HEK293 (cell line): ENCODE data around the gene FUOM.

ENCODE experiments used
- ATF2 ChIP-seq: fragments of 450-650 bp; formaldehyde crosslinking; IDR thresholded peaks from 2 replicates; pipeline ENCODE4 v1.5.1; 2016; ENCODE audit warnings: missing biosample characterization, missing genetic modification characterization, low read depth
- BCL11A ChIP-seq: fragments of 450-650 bp; formaldehyde crosslinking; IDR thresholded peaks from 2 replicates; pipeline ENCODE4 v1.5.1; 2016; ENCODE audit warnings: low read depth, missing biosample characterization, missing genetic modification characterization
- FEZF1 ChIP-seq: fragments of 450-650 bp; formaldehyde crosslinking; IDR thresholded peaks from 2 replicates; pipeline ENCODE4 v1.5.1; 2016; ENCODE audit warnings: missing biosample characterization, missing genetic modification characterization
- HIC1 ChIP-seq: fragments of 450-650 bp; formaldehyde crosslinking; IDR thresholded peaks from 2 replicates; pipeline ENCODE4 v1.5.1; 2016; ENCODE audit warnings: missing biosample characterization, missing genetic modification characterization
- IKZF3 ChIP-seq: fragments of 450-650 bp; IDR thresholded peaks from 2 replicates; pipeline ENCODE4 v1.5.0; 2018; ENCODE audit warnings: missing biosample characterization, mild to moderate bottlenecking, missing genetic modification characterization, moderate library complexity
- INSM2 ChIP-seq: fragments of 450-650 bp; formaldehyde crosslinking; IDR thresholded peaks from 2 replicates; pipeline ENCODE4 v1.5.1; 2016; ENCODE audit warnings: missing biosample characterization, missing genetic modification characterization
- REST ChIP-seq: fragments of 450-650 bp; formaldehyde crosslinking; IDR thresholded peaks from 2 replicates; pipeline ENCODE4 v1.5.1; 2016; ENCODE audit warnings: missing biosample characterization, missing genetic modification characterization
- WT1 ChIP-seq: fragments of 450-650 bp; formaldehyde crosslinking; IDR thresholded peaks from 2 replicates; pipeline ENCODE4 v1.5.1; 2016; ENCODE audit warnings: missing biosample characterization, missing genetic modification characterization
- ZBTB21 ChIP-seq: fragments of 450-650 bp; formaldehyde crosslinking; IDR thresholded peaks from 2 replicates; pipeline ENCODE4 v1.5.1; 2017; ENCODE audit warnings: missing biosample characterization, missing genetic modification characterization
- ZBTB48 ChIP-seq: fragments of 450-650 bp; formaldehyde crosslinking; IDR thresholded peaks from 2 replicates; pipeline ENCODE4 v1.5.1; 2016; ENCODE audit warnings: missing biosample characterization, missing genetic modification characterization
- ZBTB8A ChIP-seq: fragments of 450-650 bp; formaldehyde crosslinking; IDR thresholded peaks from 2 replicates; pipeline ENCODE4 v1.5.1; 2016; ENCODE audit warnings: missing biosample characterization, missing genetic modification characterization
- ZEB2 ChIP-seq: fragments of 450-650 bp; formaldehyde crosslinking; IDR thresholded peaks from 2 replicates; pipeline ENCODE4 v1.5.1; 2016; ENCODE audit warnings: missing biosample characterization, missing genetic modification characterization
- ZNF18 ChIP-seq: fragments of 450-650 bp; formaldehyde crosslinking; IDR thresholded peaks from 2 replicates; pipeline ENCODE4 v1.5.1; 2016; ENCODE audit warnings: missing biosample characterization, missing genetic modification characterization
- ZNF2 ChIP-seq: fragments of 450-650 bp; formaldehyde crosslinking; IDR thresholded peaks from 2 replicates; pipeline ENCODE4 v1.5.1; 2016; ENCODE audit warnings: missing biosample characterization, missing genetic modification characterization
- ZNF501 ChIP-seq: fragments of 450-650 bp; formaldehyde crosslinking; IDR thresholded peaks from 2 replicates; pipeline ENCODE4 v1.5.1; 2016; ENCODE audit warnings: missing biosample characterization, missing genetic modification characterization
- ZNF521 ChIP-seq: fragments of 450-650 bp; formaldehyde crosslinking; IDR thresholded peaks from 2 replicates; pipeline ENCODE4 v1.5.1; 2017; ENCODE audit warnings: missing biosample characterization, mild to moderate bottlenecking, missing genetic modification characterization
- ZNF560 ChIP-seq: fragments of 450-650 bp; formaldehyde crosslinking; IDR thresholded peaks from 2 replicates; pipeline ENCODE4 v1.5.1; 2017; ENCODE audit warnings: missing biosample characterization, missing genetic modification characterization, borderline replicate concordance
- ZNF629 ChIP-seq: fragments of 450-650 bp; formaldehyde crosslinking; IDR thresholded peaks from 2 replicates; pipeline ENCODE4 v1.5.1; 2017; ENCODE audit warnings: missing biosample characterization, missing genetic modification characterization
- ZNF701 ChIP-seq: fragments of 450-650 bp; formaldehyde crosslinking; IDR thresholded peaks from 2 replicates; pipeline ENCODE4 v1.5.1; 2016; ENCODE audit warnings: missing biosample characterization, missing genetic modification characterization
- ZNF707 ChIP-seq: fragments of 450-650 bp; formaldehyde crosslinking; IDR thresholded peaks from 2 replicates; pipeline ENCODE4 v1.5.1; 2016; ENCODE audit warnings: missing biosample characterization, missing genetic modification characterization
- ZNF76 ChIP-seq: fragments of 450-650 bp; formaldehyde crosslinking; IDR thresholded peaks from 2 replicates; pipeline ENCODE4; 2016; ENCODE audit warnings: low read depth, missing biosample characterization, missing genetic modification characterization, borderline replicate concordance
- ZNF843 ChIP-seq: fragments of 450-650 bp; formaldehyde crosslinking; IDR thresholded peaks from 2 replicates; pipeline ENCODE4 v1.5.1; 2016; ENCODE audit warnings: missing biosample characterization, missing genetic modification characterization

The FUOM gene

GRCh38 chr10:133375357-133376115, 17.7 kb upstream of the FUOM start (continued):
- peak; percentile 75 for TF ChIP-seq HIC1
- peak; percentile 81 for TF ChIP-seq FEZF1 (tag by site-specific recombination)
- no peak for TF ChIP-seq ZNF560 (tag by site-specific recombination)
- TF ChIP-seq ZEB2 (tag by site-specific recombination), result peak; percentile 63; the same call in 1 of the 2 replicates
- TF ChIP-seq ZNF707 (tag by site-specific recombination), result no peak
- no peak for TF ChIP-seq ZNF701 (tag by site-specific recombination)
- peak; percentile 38; the same call in 1 of the 2 replicates for TF ChIP-seq BCL11A
- no peak for TF ChIP-seq ZNF521 (tag by site-specific recombination)
- TF ChIP-seq INSM2 (tag by site-specific recombination), result 0 out of 2 replicates have a peak, but pooled peaks have one; percentile 36
- 0 out of 2 replicates have a peak, but pooled peaks have one; percentile 42 for TF ChIP-seq ZNF18
- TF ChIP-seq ZNF629 (tag by site-specific recombination), result peak; percentile 95
- peak; percentile 91 for TF ChIP-seq ZBTB21 (tag by site-specific recombination)
- TF ChIP-seq REST (tag by site-specific recombination), result no peak
- peak; percentile 31; the same call in 1 of the 2 replicates for TF ChIP-seq ZNF501
- peak; percentile 88 for TF ChIP-seq ZBTB8A (tag by site-specific recombination)
- TF ChIP-seq WT1 (tag by site-specific recombination), result 0 out of 2 replicates have a peak, but pooled peaks have one; percentile 19
- peak; percentile 49; the same call in 1 of the 2 replicates for TF ChIP-seq ZNF76 (tag by site-specific recombination)
- peak; percentile 56; the same call in 1 of the 2 replicates for TF ChIP-seq ATF2 (tag by site-specific recombination)
- peak; percentile 28; the same call in 1 of the 2 replicates for TF ChIP-seq ZBTB48 (tag by site-specific recombination)
- peak; percentile 37; the same call in 1 of the 2 replicates for TF ChIP-seq ZNF2 (tag by site-specific recombination)
- peak; percentile 69 for TF ChIP-seq ZNF843 (tag by site-specific recombination)
- TF ChIP-seq IKZF3, result peak; percentile 72
